ENCODE results near the gene DSCAML1. TPM values are rescaled to one million over a fixed set of nuclear protein-coding genes. Genes with fewer than 3 reads are reported as not detected.
A peak's percentile ranks its signal among the peaks of the same experiment; 100 is the strongest.

The DSCAML1 gene
- total and polyA plus RNA-seq, 8 donors: 0.08 to 2.9 (median 0.45) TPM

DNA sequence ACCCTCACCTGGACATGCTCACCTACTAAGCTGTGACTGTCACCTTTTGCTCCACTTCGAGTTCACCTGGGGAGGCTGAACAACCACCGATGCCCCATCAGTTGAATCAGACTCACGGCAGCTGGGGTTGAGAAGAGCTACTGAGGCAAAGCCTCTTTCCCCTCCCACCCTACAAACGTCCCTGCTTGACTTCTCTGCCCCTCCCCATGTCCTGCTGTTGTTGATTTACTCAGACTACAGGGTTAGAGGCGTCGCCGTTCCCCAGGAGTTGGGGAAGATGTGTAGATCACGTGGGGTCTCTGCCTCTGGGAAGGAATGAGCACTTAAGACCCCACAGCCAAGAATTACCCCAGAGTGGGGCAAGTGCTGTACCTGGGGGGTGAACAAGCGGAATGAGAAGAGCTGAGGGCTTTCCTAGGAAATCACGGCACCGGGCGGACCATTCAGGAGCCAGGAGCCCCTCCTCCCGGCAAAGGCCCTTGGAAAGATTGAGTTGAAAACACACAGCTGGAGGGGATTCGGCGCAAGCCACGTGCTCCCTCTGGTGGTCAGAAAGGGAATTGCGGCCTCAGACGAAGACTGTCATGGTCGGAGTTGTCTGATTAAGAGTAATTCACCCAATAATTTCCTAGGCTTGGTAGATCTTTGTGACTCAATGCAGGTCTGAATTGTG lies 20.5 kb upstream of the DSCAML1 start:
- H3K4me3 ChIP-seq: peak overlapping the region in 1 of 4 donors; percentile 13
- WGBS, 5 donors: 8 to 21% (median 13%) methylated on average over 15 to 19 of the region's 19 CpGs

GRCh38 chr11:117816846-117817367 lies 19.9 kb upstream of the DSCAML1 start:
- peak overlapping the region in 4 of 5 donors; percentile 46 to 80 (median 74) for H3K27ac ChIP-seq
- H3K27me3 ChIP-seq: peaks cover 0 to 7% (median 0%) of the 10 kb centered on the region in 3 donors
- intact Hi-C loops (cut with DNase I; ENCODE audit: low total_unique reads): loop anchor here (5.0 kb wide), 1 partner anchor 390 kb away; no protein-coding TSS in a partner anchor
- DNase-seq: peak in 1 of 2 donors; percentile 40
- no peaks in the 10 kb centered on the region for H3K36me3 ChIP-seq
- WGBS, 5 donors: 75 to 93% (median 86%) methylated on average over 4 to 5 of the region's 5 CpGs
- peak overlapping the region in 1 of 4 donors; percentile 13 for H3K4me3 ChIP-seq
- no peaks in the 10 kb centered on the region for H3K9me3 ChIP-seq
- peaks cover 26 to 51% (median 36%) of the 10 kb centered on the region in 4 donors for H3K4me1 ChIP-seq
- TF ChIP-seq POLR2AphosphoS5 (IDR thresholded peaks at IDR 0.05) (no peak), CTCF (IDR thresholded peaks at IDR 0.05) (no peak), EP300 (IDR thresholded peaks at IDR 0.05) (no peak), POLR2A (IDR thresholded peaks at IDR 0.05) (no peak)

More for the DNA sequence above, 20.5 kb upstream of the DSCAML1 start:
- Histone ChIP-seq H3K36me3 (no peaks in the 10 kb centered on the region), H3K27me3 (peaks cover 0 to 13% (median 0%) of the 10 kb centered on the region in 3 donors), H3K4me1 (peaks cover 26 to 51% (median 39%) of the 10 kb centered on the region in 4 donors), H3K27ac (peak overlapping the region in 4 of 5 donors; percentile 46 to 80 (median 74)), H3K9me3 (no peaks in the 10 kb centered on the region)
- intact Hi-C loops (cut with DNase I; ENCODE audit: low total_unique reads): loop anchor here (5.0 kb wide), 1 partner anchor 390 kb away; no protein-coding TSS in a partner anchor
- peak; percentile 79 to 94 for DNase-seq
- TF ChIP-seq POLR2AphosphoS5 (IDR thresholded peaks at IDR 0.05) (no peak), CTCF (IDR thresholded peaks at IDR 0.05) (peak in 6 of 7 experiments; percentile 93 to 100 (median 100))

DNA sequence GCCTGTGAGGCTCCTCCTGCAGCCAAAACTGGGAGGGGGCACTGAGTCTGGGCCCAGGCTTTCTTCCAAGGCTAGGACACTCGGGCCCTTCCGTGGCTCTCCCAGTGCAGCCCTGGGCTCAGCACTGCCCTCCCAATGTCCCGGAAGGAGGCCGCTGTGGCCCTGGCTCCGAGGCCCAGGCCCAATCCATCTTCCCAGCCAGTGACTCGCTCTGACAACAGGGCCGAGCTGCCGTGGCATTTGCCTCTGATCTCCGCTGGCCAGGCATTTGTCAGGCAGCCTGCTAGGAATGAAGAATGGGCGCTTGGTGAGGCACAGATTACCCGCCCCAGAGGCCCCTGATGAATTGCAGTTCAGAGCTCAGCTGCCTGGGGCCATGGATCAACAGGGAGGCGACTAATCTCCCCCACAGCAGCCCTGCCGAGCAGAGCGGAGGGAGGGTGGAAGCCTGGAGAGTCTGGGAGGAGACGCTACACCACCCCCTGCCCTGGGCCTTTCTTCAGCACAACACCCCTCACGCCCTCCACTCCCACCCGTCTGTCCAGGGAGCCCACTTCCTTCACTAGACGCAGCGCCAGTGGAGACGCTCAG lies 19.2 kb upstream of the DSCAML1 start:
- intact Hi-C loops (cut with DNase I; ENCODE audit: low total_unique reads): loop anchor here (5.0 kb wide), 1 partner anchor 389 kb away; no protein-coding TSS in a partner anchor
- peaks cover 26 to 51% (median 36%) of the 10 kb centered on the region in 4 donors for H3K4me1 ChIP-seq

DNA sequence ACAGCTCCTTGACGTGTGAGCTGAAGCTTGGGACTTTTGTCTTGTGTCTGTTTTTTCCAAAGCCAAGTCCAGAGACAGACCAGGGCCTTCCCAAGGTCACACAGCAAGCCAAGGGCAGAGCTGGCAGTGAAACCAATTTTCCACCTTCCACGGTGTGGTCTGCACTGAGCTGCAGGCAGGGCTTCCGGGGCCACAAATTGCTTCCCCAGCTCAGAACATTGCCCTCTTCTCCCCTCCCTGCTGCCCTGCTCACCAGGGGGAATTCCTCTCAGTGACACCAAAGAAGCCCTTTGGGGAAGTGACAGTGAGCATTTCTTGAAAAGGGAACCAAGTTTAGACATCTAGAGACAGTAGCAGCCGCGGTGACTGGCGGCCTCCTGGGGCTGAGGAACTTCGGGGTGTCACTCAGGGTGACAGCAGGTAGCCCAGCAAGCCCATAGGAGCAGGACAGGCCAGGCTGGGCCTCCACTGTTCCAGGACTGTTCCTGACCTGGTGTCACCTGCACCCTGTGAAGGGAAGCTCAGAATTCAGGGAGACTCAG lies 18.3 kb upstream of the DSCAML1 start:
- peak overlapping the region; percentile 47 to 80 (median 73) for H3K27ac ChIP-seq
- peaks cover 26 to 51% (median 36%) of the 10 kb centered on the region in 4 donors for H3K4me1 ChIP-seq
- no peaks in the 10 kb centered on the region for H3K36me3 ChIP-seq
- WGBS, 5 donors: 55 to 60% (median 57%) methylated on average over 6 to 7 of the region's 7 CpGs
- intact Hi-C loops (cut with DNase I; ENCODE audit: low total_unique reads): loop anchor here (5.0 kb wide), 1 partner anchor 388 kb away; no protein-coding TSS in a partner anchor
- DNase-seq: peak in 1 of 2 donors; percentile 71
- peaks cover 0 to under 1% (median 0%) of the 10 kb centered on the region in 3 donors for H3K27me3 ChIP-seq
- TF ChIP-seq EP300 (IDR thresholded peaks at IDR 0.05): no peak
- TF ChIP-seq CTCF (IDR thresholded peaks at IDR 0.05): no peak
- no peak for TF ChIP-seq POLR2A (IDR thresholded peaks at IDR 0.05)
- TF ChIP-seq POLR2AphosphoS5 (IDR thresholded peaks at IDR 0.05): no peak
- no peaks in the 10 kb centered on the region for H3K9me3 ChIP-seq
- H3K4me3 ChIP-seq: no peak overlapping the region

More for the DNA sequence above, 19.2 kb upstream of the DSCAML1 start:
- Histone ChIP-seq H3K9me3 (no peaks in the 10 kb centered on the region), H3K27me3 (peaks cover 0 to under 1% (median 0%) of the 10 kb centered on the region in 3 donors), H3K4me3 (peak overlapping the region in 1 of 4 donors; percentile 22), H3K27ac (peak overlapping the region; percentile 47 to 80 (median 73)), H3K36me3 (no peaks in the 10 kb centered on the region)
- DNase-seq: peak in 1 of 2 donors; percentile 85
- TF ChIP-seq POLR2AphosphoS5 (IDR thresholded peaks at IDR 0.05): peak in 1 of 3 donors; percentile 27
- no peak for TF ChIP-seq EP300 (IDR thresholded peaks at IDR 0.05)
- WGBS, 5 donors: 72 to 84% (median 78%) methylated on average over 13 to 20 of the region's 20 CpGs
